A673 (cell line): ENCODE measurements around the gene TNKS2. TPM values are rescaled to one million over a fixed set of nuclear protein-coding genes. Genes with fewer than 3 reads are reported as not detected.

Experiments used
- BruUV-seq: library from RNA; stranded (reverse); fragments of 400-500 nt; replicated peaks from 2 replicates; lab custom pipeline; 2021; lab: Mats Ljungman, UMichigan
- CTCF ChIA-PET: fragments of 300-600 bp; sonication (Branson Sonifier 250); formaldehyde crosslinking; loops from one replicate; lab custom pipeline; 2022; ENCODE audit warnings: antibody characterized with exemption; lab: Charles Lee
- POLR2A ChIA-PET: fragments of 300-600 bp; sonication (Branson Sonifier 250); formaldehyde crosslinking; loops from one replicate; lab custom pipeline; 2022; ENCODE audit warnings: antibody characterized with exemption; ENCODE audit not compliant: low non-redundant PET; lab: Charles Lee
- DNase-seq: peaks from one replicate; pipeline ENCODE4 v3.0.0-alpha.2; 2015; ENCODE audit warnings: low spot score
- H3K27ac ChIP-seq: fragments of 200-600 bp; sonication (generic); 2 replicates; pipeline ENCODE4 v1.5.1; 2016; ENCODE audit warnings: mixed run types, low read depth, mild to moderate bottlenecking, mixed read lengths, antibody characterized with exemption, low read length; ENCODE audit not compliant: poor library complexity, severe bottlenecking
- H3K27me3 ChIP-seq: fragments of 200-600 bp; sonication (generic); replicated peaks from 2 replicates; pipeline ENCODE4 v1.6.1; 2017; ENCODE audit warnings: mixed run types, low read depth, mild to moderate bottlenecking, mixed read lengths, antibody characterized with exemption, low read length; ENCODE audit not compliant: insufficient read depth, poor library complexity
- H3K36me3 ChIP-seq: fragments of 200-600 bp; sonication (generic); 2 replicates; pipeline ENCODE4 v1.6.1; 2016; ENCODE audit warnings: mixed run types, mild to moderate bottlenecking, mixed read lengths, antibody characterized with exemption, low read length; ENCODE audit not compliant: insufficient read depth, poor library complexity, severe bottlenecking
- H3K4me1 ChIP-seq: fragments of 200-600 bp; sonication (generic); 2 replicates; pipeline ENCODE4 v1.6.1; 2017; ENCODE audit warnings: mixed run types, mild to moderate bottlenecking, mixed read lengths, antibody characterized with exemption, low read length; ENCODE audit not compliant: insufficient read depth, poor library complexity, severe bottlenecking
- H3K4me3 ChIP-seq: fragments of 200-600 bp; sonication (generic); 2 replicates; pipeline ENCODE4 v1.5.1; 2016; ENCODE audit warnings: low read depth, mixed run types, mild to moderate bottlenecking, mixed read lengths, low read length; ENCODE audit not compliant: poor library complexity, severe bottlenecking
- H3K9me3 ChIP-seq: fragments of 200-600 bp; sonication (generic); 2 replicates; pipeline ENCODE4 v1.6.1; 2016; ENCODE audit warnings: mixed run types, low read depth, mild to moderate bottlenecking, mixed read lengths, antibody characterized with exemption, low read length; ENCODE audit not compliant: poor library complexity, severe bottlenecking
- EZH2 ChIP-seq: fragments of 200-600 bp; sonication (generic); IDR thresholded peaks from 2 replicates; pipeline ENCODE4 v1.6.1; 2017; ENCODE audit warnings: borderline replicate concordance, low read depth, mild to moderate bottlenecking, mixed read lengths, antibody characterized with exemption, low read length; ENCODE audit not compliant: poor library complexity, severe bottlenecking
- intact Hi-C: fragments of 100-400 bp; cut with micrococcal nuclease; formaldehyde crosslinking; loops from one replicate; pipeline ENCODE4 v1.10.0; 2022; ENCODE audit not compliant: unreplicated experiment
- total RNA-seq: library from RNA; stranded (reverse); gene quantifications from 2 replicates; pipeline ENCODE4 v1.2.3, GENCODE V29; 2021
- TF ChIP-seq, protein P1 (sequence below): fragments of 300-800, 200-600 bp; sonication (generic); conservative IDR thresholded peaks from 2 replicates; pipeline ENCODE4 v1.5.1; 2017; ENCODE audit warnings: low read depth, mild to moderate bottlenecking, antibody characterized with exemption, low read length, moderate library complexity, mixed read lengths

TNKS2 gene
- total RNA-seq, 1 experiment from 2014 or later = 39.4 TPM

- Histone ChIP-seq H3K9me3 (no peaks in the 10 kb centered on the region), H3K36me3 (no peaks in the 10 kb centered on the region), H3K27me3 (no peaks in the 10 kb centered on the region), H3K27ac (peak within 1 kb of the TSS; percentile 66), H3K4me3 (peak within 1 kb of the TSS; percentile 82), H3K4me1 (peaks cover 15% of the 10 kb centered on the region)
- no peak for TF ChIP-seq EZH2
- TF ChIP-seq, protein P1, sequence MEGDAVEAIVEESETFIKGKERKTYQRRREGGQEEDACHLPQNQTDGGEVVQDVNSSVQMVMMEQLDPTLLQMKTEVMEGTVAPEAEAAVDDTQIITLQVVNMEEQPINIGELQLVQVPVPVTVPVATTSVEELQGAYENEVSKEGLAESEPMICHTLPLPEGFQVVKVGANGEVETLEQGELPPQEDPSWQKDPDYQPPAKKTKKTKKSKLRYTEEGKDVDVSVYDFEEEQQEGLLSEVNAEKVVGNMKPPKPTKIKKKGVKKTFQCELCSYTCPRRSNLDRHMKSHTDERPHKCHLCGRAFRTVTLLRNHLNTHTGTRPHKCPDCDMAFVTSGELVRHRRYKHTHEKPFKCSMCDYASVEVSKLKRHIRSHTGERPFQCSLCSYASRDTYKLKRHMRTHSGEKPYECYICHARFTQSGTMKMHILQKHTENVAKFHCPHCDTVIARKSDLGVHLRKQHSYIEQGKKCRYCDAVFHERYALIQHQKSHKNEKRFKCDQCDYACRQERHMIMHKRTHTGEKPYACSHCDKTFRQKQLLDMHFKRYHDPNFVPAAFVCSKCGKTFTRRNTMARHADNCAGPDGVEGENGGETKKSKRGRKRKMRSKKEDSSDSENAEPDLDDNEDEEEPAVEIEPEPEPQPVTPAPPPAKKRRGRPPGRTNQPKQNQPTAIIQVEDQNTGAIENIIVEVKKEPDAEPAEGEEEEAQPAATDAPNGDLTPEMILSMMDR = peak; percentile 29; the same call in 1 of the 2 replicates
- ChIA-PET POLR2A (interaction anchor here (0.5 to 0.6 kb wide), 2 partner anchors 14 to 498 kb away, joined by 4 read pairs; no protein-coding TSS in a partner anchor), CTCF (interaction anchor here (0.8 to 1.2 kb wide), 3 partner anchors 150 to 611 kb away, joined by 3 to 5 read pairs (median 3); no protein-coding TSS in a partner anchor)
- DNase-seq = peak; percentile 94
- BruUV-seq = no TSS peak
- intact Hi-C loops = loop anchor here (10.0 kb wide), 1 partner anchor 494 kb away; the partner anchor contains the start of gene HECTD2
Measured at GRCh38 chr10:91909117-91909677, 111.0 kb downstream of the TNKS2 start, which contains the start of gene FGFBP3. TSS of gene FGFBP3 (minus strand) at chr10:91909486. CDS start at chr10:91908969, 517 bp downstream.

DNA sequence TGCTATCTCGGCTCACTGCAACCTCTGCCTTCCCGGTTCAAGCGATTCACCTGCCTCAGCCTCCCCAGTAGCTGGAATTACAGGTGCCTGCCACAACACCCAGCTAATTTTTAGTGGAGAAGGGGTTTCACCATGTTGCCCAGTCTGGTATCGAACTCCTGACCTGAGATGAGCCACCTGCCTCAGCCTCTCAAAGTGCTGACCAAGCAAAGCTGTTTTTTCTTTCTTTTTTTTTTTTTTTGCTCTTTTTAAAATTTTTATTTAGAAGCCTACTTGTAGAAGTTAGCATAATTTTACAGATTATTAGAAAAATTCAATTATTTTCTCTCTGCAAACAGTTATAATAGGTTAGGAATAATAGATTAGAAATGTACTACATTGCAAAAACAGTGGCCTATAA lies 112.2 kb downstream of the TNKS2 start:
- intact Hi-C loops = loop anchor here (5.0 to 10.0 kb wide), 5 partner anchors 358 to 1156 kb away; no protein-coding TSS in a partner anchor
- ChIA-PET CTCF (interaction anchor here (0.7 kb wide), 1 partner anchor 13 kb away, joined by 4 read pairs; the partner anchor contains the start of gene BTAF1), POLR2A (no interaction called here)
- H3K4me1 ChIP-seq = peaks cover 15% of the 10 kb centered on the region
- no peaks in the 10 kb centered on the region for H3K36me3 ChIP-seq
- H3K4me3 ChIP-seq = no peak overlapping the region
- no peaks in the 10 kb centered on the region for H3K9me3 ChIP-seq
- DNase-seq = no peak
- BruUV-seq = no TSS peak
- H3K27me3 ChIP-seq = no peaks in the 10 kb centered on the region
- H3K27ac ChIP-seq = no peak overlapping the region
- TF ChIP-seq, protein P1 = no peak
- TF ChIP-seq EZH2 = no peak

Other genes starting within 250 kb of the TNKS2 start
- gene PPP1R3C, start 165.4 kb upstream of the TNKS2 start, total RNA-seq = 2.1 and 2.7 TPM in 2 replicates
- gene FGFBP3, start 111.1 kb downstream of the TNKS2 start, total RNA-seq = 4.8 and 5.7 TPM in 2 replicates
- 42.3 and 43.4 TPM in 2 replicates for gene BTAF1, start 125.3 kb downstream of the TNKS2 start, total RNA-seq